H4 (cell line): ENCODE results near the gene FYTTD1. TPM values are rescaled to one million over a fixed set of nuclear protein-coding genes. Genes with fewer than 3 reads are reported as not detected.
"Not testable (repeated sequence)": the region's sequence is repeated elsewhere in the genome, so short reads cannot be mapped to it uniquely, and the experiment has no call there.

Source experiments
- DNase-seq: peaks from one replicate; pipeline ENCODE4 v3.0.0-alpha.2; 2015; ENCODE audit warnings: low spot score
- total RNA-seq: library from RNA; depleted of rRNA; stranded (reverse); fragments of >200 nt; shearing (Covaris generic); gene quantifications from 2 replicates; pipeline ENCODE4 v1.2.3, GENCODE V29; 2014; rRNA removed

FYTTD1 gene, protein sequence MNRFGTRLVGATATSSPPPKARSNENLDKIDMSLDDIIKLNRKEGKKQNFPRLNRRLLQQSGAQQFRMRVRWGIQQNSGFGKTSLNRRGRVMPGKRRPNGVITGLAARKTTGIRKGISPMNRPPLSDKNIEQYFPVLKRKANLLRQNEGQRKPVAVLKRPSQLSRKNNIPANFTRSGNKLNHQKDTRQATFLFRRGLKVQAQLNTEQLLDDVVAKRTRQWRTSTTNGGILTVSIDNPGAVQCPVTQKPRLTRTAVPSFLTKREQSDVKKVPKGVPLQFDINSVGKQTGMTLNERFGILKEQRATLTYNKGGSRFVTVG
- total RNA-seq, result 35.9 and 53.1 TPM in 2 replicates

DNA sequence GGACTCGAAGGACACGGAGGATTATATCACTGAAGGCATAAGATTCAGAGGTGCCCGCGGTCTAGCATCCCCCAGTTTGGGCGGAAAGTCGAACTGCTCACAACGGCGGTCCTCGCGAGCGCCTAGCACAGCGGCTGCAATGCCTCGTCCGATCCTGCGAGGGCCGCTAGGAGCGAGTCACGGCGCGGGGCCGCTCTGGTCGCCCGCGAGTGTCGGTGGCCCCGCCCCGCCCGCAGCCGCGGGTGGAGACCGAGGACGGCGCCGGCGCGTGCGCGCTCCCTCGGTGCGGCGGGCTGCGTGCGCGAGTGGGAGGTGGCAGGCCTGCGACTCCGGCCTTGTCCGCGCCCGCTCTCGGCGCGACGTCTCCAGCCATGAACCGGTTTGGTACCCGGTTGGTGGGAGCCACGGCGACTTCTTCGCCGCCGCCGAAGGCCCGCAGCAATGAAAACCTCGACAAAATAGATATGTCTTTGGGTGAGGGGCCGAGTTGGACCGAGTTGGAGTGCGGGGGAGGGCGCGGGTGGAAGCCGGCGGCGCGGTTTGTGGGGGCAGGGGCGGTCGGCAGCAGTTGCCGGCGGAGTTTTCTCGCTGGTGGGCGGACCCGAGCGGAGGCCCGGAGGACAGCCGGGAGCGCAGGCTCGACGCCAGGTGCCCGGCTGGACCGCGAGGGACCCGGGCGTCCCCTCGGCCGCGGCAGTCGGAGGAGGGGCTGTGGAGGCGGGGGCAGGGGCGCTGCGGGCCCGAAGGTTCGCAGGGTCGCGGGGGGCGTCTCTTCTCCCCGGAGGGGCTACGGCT lies at the start of gene FYTTD1:
Gene FYTTD1 (plus strand): TSS at position 283 of the 795 bp plus-strand sequence. CDS start 89 bp downstream, at position 372.
- peak; percentile 82 for DNase-seq

- DNase-seq, result no peak
These were observed 49.6 kb upstream of the FYTTD1 start for GRCh38 chr3:197700095-197700494.

DNA sequence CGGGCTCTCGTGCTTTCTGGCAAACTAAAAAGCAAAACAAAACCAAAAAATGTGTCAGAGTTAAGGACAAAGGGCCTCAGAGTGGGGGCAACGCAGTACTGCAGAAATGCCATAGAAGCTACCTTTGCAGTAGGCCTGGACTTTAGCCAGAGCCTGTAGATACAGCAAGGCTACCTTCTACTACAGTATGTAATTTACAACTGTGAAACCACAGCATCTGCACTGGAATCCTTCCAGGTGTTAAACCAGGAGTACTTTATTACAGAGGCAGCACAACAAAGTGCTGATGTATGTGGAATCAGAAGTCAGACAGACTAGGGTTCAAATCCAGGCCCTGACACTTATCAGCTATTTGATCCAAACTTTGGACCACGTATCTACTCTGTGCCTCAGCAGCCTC lies 47.8 kb upstream of the FYTTD1 start:
- DNase-seq, result no peak

GRCh38 chr3:197706658-197707057 lies 43.0 kb upstream of the FYTTD1 start:
- DNase-seq, result no peak

- no peak for DNase-seq
These were observed 40.5 kb upstream of the FYTTD1 start for GRCh38 chr3:197709135-197709534.

- DNase-seq, result not testable (repeated sequence)
These were observed 38.7 kb upstream of the FYTTD1 start for GRCh38 chr3:197710965-197711364.

DNA sequence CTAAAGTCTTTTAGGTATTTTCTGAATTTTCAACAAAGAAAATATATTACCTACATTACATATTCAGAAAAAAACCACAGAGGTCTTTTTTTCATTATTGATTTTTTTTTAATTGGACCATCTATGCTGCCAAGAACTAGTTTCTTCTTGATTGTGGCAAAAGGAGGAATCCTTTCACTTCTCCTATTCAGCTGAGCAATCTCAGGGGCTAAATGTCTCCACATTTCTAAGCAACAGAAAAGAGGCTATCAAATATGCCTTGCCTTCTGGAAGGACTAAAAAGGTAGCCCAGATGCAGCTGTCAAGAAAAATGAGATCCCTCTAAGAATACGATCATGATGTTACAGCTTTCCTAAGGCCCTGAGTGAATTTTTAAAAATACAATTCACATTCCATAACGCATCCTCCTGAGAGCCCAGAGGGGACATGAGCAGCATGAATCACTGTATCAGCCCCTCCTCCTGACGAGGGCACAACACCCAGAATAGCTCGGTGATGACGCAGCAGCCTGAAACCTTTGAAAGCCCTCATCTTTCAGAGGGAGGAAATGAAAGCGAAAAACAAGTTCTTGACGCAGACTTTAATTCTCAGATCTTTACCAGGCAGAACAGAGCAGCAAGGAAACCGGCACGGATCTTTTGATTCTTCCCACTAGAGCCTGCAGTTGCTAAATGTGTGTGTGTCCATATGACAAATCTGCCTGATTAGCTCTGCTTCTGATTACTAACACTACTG lies 37.5 kb upstream of the FYTTD1 start:
- peak; percentile 97 for DNase-seq

DNA sequence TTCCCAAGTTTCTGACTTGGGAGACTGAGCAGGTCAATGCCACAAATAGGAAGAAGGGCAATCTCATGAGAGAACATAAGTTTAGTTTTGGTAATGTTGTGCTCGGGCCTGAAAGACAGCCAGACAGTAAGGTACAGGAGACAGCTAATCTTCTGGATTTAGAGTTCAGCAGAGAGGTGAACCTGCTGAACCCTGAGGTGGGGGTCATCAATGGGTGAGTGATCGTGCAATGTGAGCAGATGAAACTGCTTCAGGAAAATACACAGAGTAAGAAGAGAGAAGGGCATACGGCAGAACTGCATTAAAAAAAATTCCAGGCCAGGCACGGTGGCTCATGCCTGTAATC lies 36.2 kb upstream of the FYTTD1 start:
- no peak for DNase-seq

DNA sequence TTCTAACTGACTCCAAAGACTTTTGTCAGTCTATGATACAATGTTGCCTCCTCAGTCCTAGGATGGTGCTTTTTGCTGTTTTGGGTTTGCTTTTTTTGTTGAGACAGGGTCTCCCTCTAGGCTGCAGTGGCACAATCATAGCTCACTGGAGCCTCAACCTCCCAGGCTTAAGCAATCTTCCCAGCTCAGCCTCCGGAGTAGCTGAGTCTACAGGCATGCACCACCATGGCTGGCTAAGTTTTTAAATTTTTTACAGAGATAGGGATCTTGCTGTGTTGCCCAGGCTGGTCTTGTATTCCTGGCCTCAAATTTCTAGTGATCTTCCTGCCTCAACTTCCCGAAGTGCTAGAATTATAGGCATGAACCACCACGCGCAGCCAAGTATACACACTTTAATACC lies 35.4 kb upstream of the FYTTD1 start:
- DNase-seq, result no peak

DNA sequence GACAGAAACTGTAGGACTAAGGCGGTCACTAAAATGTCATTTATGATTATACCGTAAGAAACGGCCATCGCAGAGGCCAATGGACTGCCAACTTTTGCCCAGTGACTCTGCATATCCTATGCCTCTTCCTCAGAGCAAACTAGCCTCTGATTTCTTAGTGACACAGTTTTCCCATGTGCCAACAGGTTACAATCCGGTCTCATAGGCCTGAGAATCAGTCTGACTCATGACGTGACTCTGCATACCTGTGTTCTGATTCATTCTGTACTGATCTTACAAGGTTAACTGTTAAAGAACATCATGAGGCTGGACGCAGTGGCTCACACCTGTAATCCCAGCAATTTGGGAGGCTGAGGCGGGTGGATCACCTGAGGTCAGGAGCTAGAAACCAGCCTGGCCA lies 30.8 kb upstream of the FYTTD1 start:
- peak; percentile 72 for DNase-seq

DNA sequence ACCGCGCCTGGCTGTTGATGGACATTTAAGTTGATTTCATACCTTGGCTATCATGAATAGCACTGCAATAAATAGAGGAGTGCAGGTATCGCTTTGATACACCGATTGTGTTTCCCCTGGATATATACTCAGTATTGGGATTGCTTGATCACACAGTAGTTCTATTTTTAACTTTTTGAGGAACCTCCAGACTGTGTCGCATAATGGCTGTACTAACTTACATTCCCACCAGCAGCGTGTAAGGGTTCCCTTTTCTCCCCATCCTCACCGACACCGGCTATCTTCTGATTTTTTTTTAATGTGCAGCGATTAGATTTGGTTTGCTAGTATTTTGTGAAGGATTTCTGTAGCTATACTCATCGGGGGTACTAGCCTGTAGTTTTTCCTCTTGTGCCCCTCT lies 29.0 kb upstream of the FYTTD1 start:
- no peak for DNase-seq

DNA sequence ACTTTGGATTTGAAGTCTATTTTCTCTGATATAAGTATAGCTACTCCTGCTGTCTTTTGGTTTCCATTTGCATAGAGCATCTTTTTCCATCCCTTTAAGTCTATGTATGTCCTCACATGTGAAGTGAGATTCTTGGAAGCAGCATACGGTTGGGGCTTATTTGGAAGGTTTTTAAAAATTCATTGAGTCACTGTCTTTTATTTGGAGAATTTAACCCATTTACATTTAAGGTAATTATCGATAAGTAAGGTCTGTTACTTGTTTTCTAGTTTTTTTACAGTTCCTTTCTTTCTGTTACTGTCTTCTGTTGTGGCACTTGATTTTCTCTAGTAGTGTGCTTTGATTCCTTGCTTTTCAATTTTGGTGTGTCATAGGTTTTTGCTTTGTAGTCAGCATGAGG lies 26.9 kb upstream of the FYTTD1 start:
- DNase-seq, result no peak

DNA sequence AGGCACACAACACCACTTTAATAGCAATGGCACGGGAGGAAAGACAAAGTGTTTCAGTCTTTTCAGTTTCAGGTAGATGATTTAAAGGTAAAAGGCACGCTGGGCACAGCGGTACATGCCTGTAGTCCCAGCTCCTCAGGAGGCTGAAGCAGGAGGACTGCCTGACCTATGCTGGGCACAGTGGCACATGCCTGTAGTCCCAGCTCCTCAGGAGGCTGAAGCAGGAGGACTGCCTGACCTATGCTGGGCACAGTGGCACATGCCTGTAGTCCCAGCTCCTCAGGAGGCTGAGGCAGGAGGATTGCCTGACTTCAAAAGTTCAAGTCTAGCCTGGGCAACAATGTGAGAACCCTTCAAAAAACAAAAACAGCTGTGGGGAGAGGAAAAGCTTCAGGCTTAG lies 21.8 kb upstream of the FYTTD1 start:
- not testable (repeated sequence) for DNase-seq

DNA sequence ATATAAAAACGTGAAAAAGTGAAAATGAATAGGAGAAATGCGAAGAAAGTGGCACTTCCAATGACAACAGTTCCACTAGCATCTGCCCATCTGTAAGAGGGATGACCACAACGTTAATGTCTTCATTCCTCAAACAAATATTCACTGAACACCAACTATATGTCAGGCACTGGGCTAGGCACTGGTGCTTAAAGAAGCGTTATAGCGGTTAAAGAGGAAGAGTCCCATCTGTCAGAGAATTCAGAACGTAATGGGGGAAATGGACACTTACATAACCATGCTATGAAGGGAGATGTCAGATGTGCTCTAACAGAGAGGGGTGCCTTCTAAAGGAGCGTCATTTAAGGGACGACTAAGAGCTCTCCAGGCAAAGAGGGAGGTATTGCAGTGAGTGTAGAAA lies 21.2 kb upstream of the FYTTD1 start:
- no peak for DNase-seq

DNA sequence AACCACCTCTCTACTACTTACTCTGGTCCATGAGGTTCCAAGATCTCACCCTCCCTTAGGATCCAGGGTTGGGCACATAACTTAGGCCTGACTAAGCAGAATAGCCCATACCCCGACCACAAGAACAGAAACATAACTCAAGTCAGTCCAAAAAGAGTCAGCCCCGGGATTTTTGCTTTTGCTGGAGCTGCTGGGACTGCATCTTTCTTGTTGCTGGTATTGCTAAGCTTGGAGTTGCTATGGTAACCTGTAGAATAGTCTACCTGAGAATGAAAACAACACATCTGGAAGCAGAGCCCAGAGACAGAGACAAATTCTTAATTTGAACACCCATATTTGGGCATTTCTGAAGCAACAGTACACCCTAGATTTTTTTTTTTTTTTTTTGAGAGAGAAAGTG lies 19.5 kb upstream of the FYTTD1 start:
- peak; percentile 69 for DNase-seq

DNA sequence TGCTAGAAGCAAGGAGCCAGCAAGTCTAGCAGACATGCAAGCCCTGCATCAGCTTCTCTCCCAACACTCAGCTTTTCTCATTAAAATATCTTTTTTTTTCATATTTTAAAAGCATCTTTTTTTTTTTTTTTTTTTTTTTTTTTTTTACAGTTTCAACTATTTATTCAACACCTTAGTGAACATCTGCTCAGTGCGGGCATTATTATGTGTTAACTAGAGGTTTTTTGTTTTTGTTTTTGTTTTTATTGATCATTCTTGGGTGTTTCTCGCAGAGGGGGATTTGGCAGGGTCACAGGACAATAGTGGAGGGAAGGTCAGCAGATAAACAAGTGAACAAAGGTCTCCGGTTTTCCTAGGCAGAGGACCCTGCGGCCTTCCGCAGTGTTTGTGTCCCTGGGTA lies 18.9 kb upstream of the FYTTD1 start:
- not testable (repeated sequence) for DNase-seq

- not testable (repeated sequence) for DNase-seq
These were observed 18.2 kb upstream of the FYTTD1 start for GRCh38 chr3:197731483-197731882.

DNA sequence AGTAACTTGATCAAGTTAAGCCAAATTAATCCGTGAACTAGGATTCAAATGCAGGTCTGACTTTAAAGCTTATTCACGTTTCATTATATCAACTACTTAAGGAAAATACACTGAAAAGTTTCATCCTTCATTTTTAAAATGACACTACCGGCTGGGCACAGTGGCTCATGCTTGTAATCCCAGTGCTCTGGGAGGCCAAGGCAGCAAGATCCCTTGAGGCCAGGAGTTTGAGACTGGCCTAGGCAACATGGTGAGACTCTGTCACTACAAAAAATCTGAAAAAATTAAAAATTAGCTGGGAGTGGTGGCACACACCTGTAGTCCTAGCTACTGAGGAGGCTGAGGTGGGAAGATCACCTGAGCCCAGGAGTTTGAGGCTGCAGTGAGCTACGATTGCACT lies 16.6 kb upstream of the FYTTD1 start:
- DNase-seq, result no peak

GRCh38 chr3:197734667-197735318 lies 14.9 kb upstream of the FYTTD1 start:
- no peak for DNase-seq

DNA sequence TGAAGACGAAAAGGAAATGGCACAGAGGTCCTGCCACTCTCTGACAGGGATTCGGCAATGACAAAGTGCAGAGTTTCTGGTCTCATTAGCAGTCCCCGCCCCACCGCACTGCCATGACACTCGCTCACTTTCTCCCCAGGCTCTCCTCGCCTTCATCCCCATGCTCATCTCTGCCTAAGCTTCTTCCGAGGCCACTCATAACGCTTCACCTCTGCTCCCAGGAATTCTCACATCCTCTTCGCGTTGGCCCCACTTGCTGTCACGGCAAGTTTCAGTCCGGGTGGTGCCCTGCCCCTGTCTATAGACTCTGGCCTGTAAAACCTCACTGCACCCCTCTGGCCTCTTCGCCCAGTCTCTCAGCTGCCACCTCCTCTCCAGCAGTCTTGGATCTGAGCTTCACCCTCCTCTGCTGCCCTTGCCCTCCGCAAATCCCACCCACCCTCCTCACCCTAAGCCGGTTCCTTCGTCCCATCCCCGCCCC lies 13.6 kb upstream of the FYTTD1 start:
- DNase-seq, result no peak

DNA sequence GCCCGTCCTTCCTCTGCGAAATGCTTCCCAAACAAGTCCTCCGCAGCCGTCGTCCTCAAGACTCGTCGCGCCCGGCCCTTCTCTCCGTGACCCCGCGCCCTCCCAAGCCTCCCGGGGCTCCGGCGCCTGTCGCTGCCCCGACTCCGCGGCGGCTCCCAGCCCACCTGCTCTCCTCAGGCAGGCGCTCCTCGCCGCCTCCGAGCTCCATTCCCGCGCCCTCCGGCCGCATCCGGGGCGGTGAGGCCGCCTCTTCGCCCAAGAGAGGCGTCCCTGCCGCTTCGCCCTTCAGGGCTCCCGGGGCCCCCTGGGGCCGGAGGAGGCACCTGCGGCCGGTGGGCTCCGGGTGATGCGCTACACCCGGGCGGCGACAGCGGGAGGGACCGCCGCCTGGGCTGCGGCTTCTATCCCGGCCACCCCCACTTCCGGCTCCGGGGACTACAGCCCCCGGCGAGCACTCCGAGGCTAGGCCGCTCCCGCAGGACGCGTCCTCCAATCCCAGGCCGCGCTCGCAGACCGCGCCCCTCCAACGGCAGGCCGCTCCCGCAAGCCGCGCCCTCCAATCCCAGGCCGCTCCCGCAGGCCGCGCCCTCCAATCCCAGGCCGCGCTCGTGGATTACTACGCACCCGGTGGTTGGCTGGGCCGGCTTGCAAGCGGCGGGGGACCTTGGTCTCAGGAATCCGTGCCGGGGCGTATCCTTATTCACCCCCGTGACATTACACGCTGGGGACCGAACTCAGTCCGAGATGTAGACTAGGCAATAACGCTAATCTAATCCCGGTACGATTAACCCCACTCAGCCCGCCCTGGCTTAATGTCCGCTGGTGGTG lies 13.0 kb upstream of the FYTTD1 start, which contains the start of gene RUBCN:
Gene RUBCN (minus strand): TSS at position 414 of the 828 bp plus-strand sequence. CDS start 185 bp downstream, at position 229.
- peak; percentile 97 for DNase-seq
